ENCODE data around the gene KIFAP3. TPM values are rescaled to one million over a fixed set of nuclear protein-coding genes. Genes with fewer than 3 reads are reported as not detected.
"Not testable (repeated sequence)": the region's sequence is repeated elsewhere in the genome, so short reads cannot be mapped to it uniquely, and the experiment has no call there.

Gene KIFAP3
- total RNA-seq, 1 donor from 2014 or later = 16.4 TPM

GRCh38 chr1:170063109-170063826 is 11.2 kb downstream of the KIFAP3 start:
- DNase-seq (ENCODE audit: low read depth, low spot score) = no peak

- not testable (repeated sequence) for DNase-seq (ENCODE audit: low read depth, low spot score)
Measured at GRCh38 chr1:170061676-170062075, 12.8 kb downstream of the KIFAP3 start.

- not testable (repeated sequence) for DNase-seq (ENCODE audit: low read depth, low spot score)
Measured at GRCh38 chr1:170060015-170060520, 14.4 kb downstream of the KIFAP3 start.

- no peak for DNase-seq (ENCODE audit: low read depth, low spot score)
Measured at GRCh38 chr1:170049176-170049800, 25.2 kb downstream of the KIFAP3 start.

- no peak for DNase-seq (ENCODE audit: low read depth, low spot score)
Measured at GRCh38 chr1:170048515-170048914, 26.0 kb downstream of the KIFAP3 start.

GRCh38 chr1:170044187-170044586 is 30.3 kb downstream of the KIFAP3 start:
- no peak for DNase-seq (ENCODE audit: low read depth, low spot score)

GRCh38 chr1:170041423-170042192 is 32.9 kb downstream of the KIFAP3 start:
- DNase-seq (ENCODE audit: low read depth, low spot score) = no peak

GRCh38 chr1:170032531-170033280 is 41.8 kb downstream of the KIFAP3 start:
- DNase-seq (ENCODE audit: low read depth, low spot score) = no peak

- no peak for DNase-seq (ENCODE audit: low read depth, low spot score)
Measured at GRCh38 chr1:170030212-170030611, 44.3 kb downstream of the KIFAP3 start.

- DNase-seq (ENCODE audit: low read depth, low spot score) = no peak
Measured at GRCh38 chr1:170027760-170028159, 46.7 kb downstream of the KIFAP3 start.

GRCh38 chr1:170020859-170021258 is 53.6 kb downstream of the KIFAP3 start:
- no peak for DNase-seq (ENCODE audit: low read depth, low spot score)

- DNase-seq (ENCODE audit: low read depth, low spot score) = no peak
Measured at GRCh38 chr1:170017478-170017877, 57.0 kb downstream of the KIFAP3 start.

GRCh38 chr1:170012920-170013319 is 61.6 kb downstream of the KIFAP3 start:
- no peak for DNase-seq (ENCODE audit: low read depth, low spot score)

- DNase-seq (ENCODE audit: low read depth, low spot score) = peak; percentile 4
Measured at GRCh38 chr1:170010443-170010842, 64.1 kb downstream of the KIFAP3 start.

GRCh38 chr1:170009551-170009950 is 64.9 kb downstream of the KIFAP3 start:
- DNase-seq (ENCODE audit: low read depth, low spot score) = no peak

- not testable (repeated sequence) for DNase-seq (ENCODE audit: low read depth, low spot score)
Measured at GRCh38 chr1:170008745-170009144, 65.8 kb downstream of the KIFAP3 start.

- not testable (repeated sequence) for DNase-seq (ENCODE audit: low read depth, low spot score)
Measured at GRCh38 chr1:170003270-170003835, 71.1 kb downstream of the KIFAP3 start.

- no peak for DNase-seq (ENCODE audit: low read depth, low spot score)
Measured at GRCh38 chr1:170001266-170001665, 73.2 kb downstream of the KIFAP3 start.

GRCh38 chr1:169999761-170000160 is 74.7 kb downstream of the KIFAP3 start:
- DNase-seq (ENCODE audit: low read depth, low spot score) = no peak

GRCh38 chr1:169999331-169999741 is 75.2 kb downstream of the KIFAP3 start:
- DNase-seq (ENCODE audit: low read depth, low spot score) = no peak

- DNase-seq (ENCODE audit: low read depth, low spot score) = no peak
Measured at GRCh38 chr1:169995993-169996392, 78.5 kb downstream of the KIFAP3 start.
